Activated T-cell treated with anti-CD3 and anti-CD28 coated beads, Interleukin-2, amount 50 U/mL, for 1 hour (primary cell): ENCODE measurements around the gene CNP.

Experiments
- DNase-seq: peaks from one replicate; pipeline ENCODE4 v3.0.0-alpha.2; 2020

Gene CNP

DNA sequence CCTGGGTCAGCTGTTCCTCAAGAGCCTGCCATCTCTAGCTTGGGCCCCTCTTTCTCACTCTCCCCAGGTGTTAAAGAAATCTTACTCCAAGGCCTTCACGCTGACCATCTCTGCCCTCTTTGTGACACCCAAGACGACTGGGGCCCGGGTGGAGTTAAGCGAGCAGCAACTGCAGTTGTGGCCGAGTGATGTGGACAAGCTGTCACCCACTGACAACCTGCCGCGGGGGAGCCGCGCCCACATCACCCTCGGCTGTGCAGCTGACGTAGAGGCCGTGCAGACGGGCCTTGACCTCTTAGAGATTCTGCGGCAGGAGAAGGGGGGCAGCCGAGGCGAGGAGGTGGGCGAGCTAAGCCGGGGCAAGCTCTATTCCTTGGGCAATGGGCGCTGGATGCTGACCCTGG is 6.8 kb downstream of the CNP start:
- DNase-seq, result no peak

DNA sequence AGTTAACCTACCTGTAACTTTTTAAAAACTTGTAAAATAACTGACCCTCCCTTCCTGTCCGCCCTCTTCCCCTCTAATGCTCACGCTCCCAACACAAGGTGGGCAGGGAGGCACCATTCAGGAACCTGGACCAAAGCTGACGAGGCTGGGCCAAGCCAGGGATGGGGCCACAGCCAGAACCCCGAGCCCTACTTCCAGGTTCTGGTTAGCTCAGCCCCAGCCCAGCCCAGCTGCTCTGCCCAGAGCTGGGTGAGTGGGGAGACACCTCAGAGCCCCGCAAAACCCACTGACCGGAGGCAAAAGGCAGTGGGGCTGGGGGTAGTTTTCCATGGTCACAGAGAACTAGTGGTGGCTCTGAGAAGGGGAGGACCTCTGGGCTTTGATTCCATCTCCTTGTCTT is 7.4 kb downstream of the CNP start:
- no peak for DNase-seq

DNA sequence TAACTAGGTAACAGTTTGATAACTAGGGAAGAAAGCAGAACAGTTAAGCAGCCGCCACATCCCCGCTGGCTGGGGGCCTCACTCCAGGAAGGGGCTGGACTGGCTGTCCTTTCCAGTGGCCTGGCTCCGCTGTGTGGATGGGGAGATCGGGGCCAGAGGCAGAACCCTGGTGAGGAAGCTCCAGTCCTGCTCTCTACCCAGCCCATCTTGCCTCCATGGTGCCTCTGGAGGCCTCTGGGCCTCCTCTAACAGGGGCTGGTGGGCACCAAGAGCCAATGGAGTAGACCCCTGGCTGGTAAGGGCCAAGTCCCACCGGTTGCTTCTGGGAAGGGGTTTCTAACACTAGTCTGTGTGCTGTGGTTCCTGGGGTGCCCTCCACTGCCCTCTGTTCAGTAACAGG is 8.1 kb downstream of the CNP start:
- no peak for DNase-seq

DNA sequence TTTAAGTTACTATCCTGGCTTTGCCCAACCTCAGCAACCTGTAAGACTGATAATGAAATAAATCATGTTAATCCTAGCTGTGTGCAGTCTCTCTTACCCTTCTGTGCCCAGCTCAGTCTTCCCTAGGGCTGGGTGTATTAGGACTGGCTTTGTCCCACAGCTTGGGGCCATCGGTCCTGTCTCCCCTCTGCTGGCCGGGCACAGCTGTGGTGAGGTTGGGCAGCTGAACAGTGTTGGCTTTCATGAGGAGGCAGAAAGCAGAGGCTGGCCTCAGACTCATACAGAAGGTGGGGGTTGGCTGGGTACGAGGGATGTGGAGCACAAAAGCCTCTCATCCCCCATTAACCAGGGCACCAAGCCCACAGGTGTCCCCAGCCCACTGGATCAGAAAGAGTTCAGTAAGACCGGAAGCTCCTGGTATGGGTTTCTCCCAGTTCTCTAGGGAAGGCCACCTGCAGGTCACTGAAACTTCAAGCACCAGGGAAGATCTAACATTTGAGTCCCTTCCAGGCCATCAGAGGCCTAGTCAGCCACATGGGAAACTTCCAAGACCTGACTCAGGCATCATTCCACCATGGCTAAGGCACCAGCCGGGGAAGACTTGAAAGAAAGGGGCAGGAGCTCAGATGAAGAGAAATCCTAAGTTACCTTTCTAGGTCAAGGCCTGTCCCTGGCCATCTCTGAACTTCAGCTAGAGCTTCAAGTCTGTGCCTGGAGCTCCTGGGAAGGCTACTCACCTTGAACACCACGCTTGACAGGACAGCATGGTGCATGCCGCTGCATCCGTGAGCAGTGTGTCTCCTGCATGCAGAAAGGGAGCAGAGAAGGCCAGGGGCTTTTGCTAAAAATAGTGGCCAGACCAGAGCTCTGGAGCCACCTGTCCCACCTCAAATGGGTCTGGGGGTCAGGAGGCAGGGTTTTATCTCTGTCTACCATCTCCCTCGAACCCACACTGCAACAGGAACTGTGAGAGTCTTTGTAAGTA is 8.8 kb downstream of the CNP start:
- DNase-seq, result no peak

DNA sequence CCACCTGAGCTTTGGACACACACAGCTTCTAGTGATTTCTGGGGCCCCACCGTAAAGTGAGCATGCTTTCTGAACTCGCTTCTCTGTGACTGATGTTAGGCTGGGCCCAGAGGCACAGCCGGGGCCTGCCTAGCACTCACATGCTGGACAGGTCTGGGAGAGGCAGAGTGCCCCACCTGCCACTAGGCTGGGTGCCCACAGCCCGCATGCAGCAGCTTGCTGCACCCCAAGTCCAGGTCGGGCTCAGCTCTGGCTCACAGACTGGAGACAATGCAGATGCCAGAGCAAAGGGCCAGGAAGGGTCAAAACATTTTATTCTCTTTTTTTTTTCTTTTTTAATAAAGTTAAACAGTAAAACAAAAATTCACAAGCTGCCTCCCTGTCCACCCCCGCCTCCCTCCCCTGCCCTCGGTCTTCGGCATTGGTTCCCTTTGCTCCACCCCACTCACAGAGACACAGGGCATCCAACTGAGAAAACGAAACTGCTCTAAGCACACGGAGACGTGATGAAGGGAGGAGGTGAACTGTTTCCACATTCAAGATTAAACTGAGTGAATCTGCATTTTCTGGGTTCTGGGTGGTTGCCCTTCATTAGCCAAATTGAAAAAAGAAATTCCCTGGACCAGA is 9.7 kb downstream of the CNP start:
- DNase-seq, result no peak

DNA sequence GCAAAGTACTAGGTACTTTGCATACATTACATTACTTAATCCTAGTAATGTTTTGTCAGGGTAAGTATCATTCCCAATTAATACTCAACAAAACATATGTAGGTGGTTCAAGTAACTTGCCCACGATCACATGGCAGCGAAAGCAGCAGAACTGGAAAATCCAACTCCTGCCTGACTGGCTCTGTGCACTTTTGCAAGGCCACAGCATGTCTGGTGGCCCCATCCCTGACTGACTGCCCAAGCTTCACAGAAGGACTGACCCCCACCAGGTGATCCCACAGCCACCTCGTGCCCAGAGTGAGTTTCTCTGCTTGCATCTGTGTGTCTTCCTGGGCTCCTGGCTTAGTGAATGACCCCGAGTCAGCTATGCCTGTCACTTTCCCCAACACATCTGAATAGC is 11.4 kb downstream of the CNP start:
- DNase-seq, result no peak

DNA sequence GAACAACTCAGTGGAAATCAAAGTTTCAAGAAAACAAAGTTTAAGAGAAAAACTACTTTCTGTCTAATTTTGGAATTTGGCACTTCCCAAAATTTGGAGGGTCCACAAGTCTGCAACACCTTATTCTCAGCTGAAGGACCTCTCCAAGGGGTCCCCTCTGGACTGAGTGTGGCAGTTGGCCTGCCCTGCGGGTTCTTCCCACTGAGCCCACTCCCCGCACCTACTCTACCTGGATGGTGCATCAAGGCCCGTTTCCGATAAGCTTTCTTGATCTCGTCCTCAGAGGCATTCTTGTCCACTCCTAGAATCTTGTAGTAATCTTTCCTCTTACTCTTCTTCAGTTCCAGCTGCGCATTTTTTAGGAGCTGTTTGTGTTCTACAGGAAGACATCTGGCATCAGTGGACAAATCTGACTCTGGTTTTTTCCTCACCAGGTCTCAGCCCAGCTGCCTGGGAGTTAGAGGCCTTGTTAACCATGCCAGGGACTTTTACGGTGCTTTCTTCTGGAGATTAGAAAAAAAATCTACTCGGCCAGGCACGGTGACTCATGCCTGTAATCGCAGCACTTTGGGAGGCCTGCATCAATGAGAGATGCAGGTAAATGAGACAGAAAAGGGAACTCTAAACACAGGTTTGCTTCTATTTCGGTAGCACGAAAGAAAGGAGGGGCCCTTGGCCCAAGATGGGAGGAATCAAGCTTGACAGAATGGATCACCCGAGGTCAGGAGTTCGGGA is 15.6 kb downstream of the CNP start:
- no peak for DNase-seq

DNA sequence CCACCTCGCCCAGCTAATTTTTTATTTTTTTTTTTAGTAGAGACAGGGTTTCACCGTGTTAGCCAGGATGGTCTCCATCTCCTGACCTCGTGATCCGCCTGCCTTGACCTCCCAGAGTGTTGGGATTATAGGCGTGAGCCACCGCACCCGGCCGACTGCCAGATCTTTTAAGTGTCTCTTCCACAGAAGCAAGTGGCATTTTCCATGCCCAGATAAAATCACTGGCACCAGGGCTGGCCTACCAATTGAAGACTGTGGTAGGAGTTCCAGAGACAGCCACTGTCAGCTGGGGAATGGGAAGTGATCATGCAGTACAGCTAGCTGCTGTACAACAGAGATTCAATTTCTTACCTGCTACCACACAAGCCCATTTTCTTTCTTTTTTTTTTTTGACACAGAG is 17.9 kb downstream of the CNP start:
- DNase-seq, result no peak

DNA sequence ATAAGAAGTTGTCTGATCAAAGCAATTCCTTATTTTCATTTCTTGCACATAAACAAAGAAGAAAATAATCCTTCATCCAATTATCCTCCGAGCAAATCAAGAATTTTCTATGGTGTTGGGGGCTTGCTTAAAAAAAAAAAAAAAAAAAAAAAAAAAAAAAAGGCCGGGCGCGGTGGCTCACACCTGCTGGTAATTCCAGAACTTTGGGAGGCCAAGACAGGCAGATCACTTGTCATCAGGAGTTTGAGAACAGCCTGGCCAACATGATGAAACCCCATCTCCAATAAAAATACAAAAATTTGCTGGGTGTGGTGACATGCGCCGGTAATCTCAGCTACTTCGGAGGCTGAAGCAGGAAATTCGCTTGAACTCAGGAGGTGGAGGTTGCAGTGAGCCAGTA is 19.3 kb downstream of the CNP start:
- no peak for DNase-seq

DNA sequence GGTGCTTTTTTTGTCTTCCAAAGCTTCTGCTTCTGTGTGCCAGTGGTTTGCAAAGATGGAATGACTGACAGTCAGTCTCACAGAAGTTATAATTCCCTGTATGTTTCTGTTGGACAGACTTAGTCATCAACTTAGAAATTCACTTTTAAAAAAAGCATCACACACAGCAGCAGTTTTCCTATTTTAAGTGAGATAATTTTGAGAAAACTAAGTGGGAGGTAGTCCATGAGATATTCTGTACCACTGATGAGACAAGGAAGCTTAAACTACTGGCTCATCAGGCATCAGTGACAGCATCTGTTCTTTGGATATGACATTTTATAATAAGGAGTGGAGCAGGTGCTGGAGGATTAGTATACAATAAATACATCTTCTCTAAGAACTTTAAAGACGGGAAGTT is 20.0 kb downstream of the CNP start:
- no peak for DNase-seq

DNA sequence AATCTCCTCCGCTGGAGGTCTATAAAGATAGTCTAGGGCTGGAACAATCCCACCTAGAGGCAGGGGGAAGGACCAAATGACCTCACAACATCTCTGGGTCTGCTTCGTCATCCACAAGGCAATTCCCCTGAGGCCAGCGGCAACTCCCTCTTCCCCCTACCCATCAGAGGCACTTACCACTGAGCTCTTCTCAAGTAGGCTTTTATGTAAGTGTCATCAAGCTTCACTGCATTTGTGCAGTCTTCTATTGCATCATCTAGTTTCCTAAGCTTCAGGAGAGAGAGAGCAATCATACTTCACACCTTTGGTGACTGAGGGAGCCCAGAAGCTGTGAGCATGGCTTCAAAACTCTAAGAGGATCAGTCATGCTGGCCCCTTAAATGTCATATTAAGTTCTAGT is 21.0 kb downstream of the CNP start:
- DNase-seq, result no peak

DNA sequence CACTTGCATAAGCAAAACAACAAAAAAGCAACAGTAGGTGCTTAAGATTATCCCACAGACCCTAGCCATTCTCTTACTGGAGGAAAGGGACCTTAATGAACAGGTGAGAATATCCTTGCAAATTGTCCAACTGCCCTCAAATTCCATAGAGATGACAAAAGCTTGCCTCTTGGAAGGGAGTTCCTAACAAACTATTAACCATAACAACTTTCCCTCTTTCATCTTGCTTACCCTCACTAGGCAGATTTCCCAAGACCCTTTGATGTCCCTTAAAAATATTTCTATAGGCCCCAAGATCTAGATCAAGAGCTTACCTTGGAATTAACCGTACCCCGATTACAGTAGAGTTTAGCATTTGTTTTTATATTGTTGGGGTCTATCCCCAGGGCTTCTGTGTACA is 21.8 kb downstream of the CNP start:
- no peak for DNase-seq

DNA sequence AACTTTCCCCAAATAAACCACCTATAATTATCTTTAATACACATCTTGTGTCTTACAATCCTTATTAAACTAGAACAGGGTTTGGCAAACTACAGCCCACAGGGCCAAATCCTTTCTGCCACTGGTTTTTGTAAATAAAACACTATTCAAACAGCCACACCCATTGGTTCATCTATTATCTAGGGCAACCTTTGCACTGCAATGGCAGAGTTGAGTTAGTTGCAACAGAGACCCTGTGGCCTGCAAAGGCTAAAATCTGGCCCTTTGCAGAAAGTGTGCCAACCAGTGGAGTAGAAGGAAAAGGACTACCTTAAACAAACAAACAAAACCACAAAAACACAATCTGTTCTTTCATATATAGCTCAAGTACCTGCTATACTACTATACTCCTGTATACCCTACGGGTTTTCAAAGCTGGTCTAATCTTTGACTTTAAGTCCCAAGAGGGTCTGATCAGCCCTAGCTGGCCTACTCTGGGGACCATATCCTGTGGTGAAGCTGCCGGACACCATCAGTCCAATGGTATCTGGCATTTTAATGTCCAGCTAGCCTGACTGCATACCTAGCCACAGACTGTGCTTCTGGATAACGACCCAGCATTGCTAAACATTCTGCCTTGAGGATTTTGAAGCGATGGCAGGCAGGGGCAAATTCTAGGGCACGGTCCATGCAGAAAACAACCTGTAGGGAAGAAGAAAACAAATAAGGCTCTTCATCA is 23.3 kb downstream of the CNP start:
- no peak for DNase-seq

DNA sequence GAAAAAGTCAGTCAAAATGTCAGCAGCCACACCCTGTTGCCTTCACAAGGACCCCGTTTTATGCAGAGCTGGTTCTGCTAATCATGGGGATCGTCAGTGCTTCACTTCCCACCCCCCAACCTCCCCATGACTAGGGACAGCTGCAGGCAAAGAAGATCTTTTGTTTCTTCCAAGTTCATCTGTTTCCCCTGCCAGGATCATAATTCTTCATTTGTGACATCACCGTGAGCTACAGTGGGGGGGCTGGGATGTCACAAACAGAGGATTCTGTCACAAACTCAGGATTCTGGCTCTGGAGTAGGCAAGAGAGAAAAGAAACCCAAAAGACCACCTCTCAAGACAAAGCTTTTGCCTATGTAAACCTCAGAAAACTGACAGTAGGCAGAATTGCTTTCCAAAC is 26.0 kb downstream of the CNP start:
- no peak for DNase-seq

DNA sequence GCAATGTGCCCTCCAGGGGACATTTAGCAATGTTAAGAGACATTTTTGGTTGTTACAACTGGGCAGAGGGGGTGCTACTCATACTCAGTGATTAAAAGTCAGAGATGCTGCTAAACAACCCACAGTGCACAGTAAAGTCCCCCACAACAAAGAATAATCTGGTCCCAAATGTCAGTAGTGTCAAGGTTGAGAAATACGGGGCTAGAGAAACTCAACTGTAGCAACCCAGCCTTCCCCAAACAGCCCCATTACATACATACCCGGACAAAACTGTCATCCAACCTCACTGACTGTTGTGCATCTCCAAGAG is 30.2 kb downstream of the CNP start:
- no peak for DNase-seq

DNA sequence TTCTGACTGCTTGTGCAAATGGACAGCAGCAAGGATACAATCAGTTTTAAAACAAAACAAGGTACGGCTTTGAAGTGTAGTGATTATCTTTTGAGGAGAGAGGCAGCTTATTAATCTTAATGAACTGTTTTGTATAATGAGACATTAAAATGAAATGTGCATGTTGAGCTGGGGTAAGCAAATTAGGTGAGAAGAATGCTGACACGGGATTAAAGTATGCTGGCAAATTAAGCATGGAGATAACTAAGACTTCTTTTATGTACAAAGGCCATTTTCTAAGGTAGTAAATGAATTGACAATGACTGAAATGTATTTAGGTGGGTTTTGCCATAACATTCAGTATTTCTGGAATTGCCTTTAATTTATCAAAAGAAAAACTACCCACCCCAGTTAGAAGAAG is 31.9 kb downstream of the CNP start:
- DNase-seq, result no peak

DNA sequence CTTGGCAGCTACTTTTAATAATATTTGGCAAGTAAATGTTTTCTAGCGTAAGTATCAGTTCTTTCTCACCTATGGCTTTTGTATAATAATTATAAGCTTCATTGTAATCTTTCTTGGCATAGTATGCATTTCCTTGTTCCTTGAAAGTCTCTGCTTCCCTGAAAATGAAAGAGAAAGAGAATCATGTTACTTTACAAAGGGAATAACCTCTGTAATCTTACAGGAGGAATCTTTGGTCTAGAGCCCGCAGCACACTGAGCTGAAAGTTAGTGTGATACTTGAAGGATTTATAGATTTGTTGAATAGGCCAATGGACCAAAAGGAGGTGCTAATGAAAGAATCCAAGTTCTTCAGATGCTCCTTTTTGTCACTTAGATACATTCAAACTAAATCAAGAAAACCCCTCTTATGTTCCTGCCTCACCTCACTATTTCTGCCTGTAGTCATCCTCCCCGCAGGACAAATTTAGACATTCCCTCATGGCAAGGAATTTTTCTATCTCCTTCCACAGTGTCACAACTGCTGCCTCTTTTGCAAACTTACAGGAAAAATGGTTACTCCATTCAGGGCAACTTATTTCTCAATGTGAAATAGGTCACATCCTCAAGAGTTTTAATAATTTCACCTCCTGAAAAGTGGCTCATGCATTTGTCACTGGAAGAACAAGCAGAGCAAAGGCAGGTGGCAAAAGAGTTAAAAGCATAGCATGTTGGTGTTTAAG is 34.0 kb downstream of the CNP start:
- DNase-seq, result no peak

DNA sequence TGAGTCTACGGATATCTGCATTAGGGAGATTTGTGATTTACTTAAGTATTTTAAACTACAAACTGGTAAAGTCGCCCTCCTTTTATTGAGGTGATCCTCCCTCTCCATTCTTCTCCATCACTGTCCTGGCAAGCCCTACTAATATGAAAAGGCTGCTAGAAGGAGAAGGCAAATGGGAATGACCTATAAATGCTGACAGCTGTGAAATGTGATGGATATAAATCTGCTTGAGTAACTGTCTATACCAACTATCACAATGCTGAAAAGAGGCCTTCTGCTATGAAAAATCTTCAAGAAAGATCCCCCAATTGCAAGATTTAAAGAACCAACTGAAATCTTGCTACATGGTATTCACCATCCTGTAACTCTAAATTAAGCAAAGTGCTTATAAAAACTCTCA is 35.1 kb downstream of the CNP start:
- no peak for DNase-seq

DNA sequence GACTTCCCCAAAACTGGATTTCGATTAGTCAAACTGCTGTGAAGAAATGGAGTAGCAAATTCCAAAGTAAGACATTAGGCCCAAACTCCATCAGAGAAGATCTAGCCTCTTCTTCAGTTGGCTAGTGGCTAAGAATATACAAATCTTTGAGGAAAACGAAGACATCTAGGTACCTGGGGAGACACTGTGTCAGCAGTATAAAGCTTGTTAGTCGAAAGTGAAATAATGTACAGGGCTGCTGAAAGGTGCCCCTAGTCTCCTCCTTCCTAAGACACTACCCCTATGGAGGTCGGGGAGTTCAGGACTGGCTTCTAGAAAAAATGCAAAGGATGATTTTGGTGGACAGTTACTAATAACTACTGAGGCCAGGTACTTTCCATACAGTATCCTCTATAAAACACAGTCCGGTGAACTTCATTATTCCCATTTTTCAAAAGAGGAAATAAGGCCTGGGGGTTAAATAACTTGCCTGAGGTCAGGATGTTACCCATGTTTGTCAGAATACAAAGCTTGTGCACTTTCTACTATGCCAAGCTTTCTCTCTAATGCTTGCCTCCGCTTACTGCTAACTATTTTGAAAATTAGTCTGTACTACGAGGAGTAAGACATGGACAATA is 35.7 kb downstream of the CNP start:
- no peak for DNase-seq

DNA sequence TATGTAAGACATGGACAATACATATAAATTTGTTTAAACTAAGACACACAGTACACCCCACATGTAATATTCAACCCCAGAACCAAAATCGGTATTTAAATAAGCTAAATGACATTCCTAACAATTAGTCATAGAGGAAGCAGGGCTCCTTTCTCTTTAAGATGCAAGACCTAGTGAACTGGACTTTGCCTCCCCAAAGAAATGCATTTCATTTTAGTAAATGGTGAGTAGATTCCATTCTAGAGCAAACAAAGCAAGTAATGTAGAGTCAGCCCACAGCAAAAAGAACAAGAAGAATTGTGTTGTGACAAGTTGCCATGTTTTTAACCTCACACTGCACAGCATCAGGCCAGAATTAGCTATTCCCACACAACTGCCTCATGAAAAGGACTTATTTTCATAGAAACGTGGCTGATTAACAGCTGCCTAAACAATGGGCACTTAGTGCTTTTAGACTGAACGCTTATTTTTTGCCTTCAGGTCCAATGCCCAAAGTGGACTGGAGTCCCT is 36.3 kb downstream of the CNP start:
- DNase-seq, result no peak

DNA sequence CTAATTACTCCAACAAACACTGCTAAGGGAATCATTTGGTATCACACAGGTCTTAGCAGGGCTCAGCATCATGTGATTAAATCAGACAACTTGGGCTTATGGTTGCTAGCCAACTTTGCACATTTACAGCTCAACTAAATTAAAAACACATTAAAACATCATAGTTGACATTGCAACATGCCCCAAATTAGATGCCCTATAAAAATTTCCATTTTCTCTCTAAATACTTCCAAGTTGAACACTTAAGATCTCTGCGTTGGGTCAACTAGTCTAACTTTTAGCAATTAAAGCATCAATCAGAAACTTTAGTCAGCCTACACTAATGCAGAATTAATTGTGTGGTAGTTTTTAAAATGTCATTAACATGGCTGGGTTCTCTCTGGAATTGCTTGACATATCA is 38.6 kb downstream of the CNP start:
- no peak for DNase-seq

DNA sequence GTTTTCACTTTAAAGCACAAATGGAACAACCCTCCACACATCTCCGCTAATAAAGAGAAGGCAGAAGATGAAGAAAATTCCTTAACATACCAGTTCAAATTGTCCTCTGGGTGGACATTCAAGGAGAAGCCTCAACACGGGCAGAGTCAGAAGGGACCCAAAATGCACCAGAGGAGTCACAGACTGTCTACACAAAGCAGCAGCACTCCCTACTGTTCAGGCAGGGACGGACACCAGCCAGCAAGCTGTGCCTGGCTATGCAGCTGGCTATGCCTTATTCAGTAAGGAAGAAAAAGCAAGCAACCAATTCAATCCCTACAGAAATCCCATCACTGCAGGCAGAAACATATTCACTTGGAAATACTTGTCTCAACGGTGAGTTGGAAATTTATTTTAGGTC is 42.6 kb downstream of the CNP start:
- no peak for DNase-seq
